H1 (cell line): ENCODE data around the gene RBM14. TPM values are rescaled to one million over a fixed set of nuclear protein-coding genes. Genes with fewer than 3 reads are reported as not detected.

Experiments used
- CTCF ChIA-PET: fragments of 300-600 bp; sonication (Branson Sonifier 250); formaldehyde crosslinking; loops from one replicate; lab custom pipeline; 2021; ENCODE audit not compliant: partially characterized antibody; lab: Charles Lee
- POLR2A ChIA-PET: fragments of 300-600 bp; sonication (Branson Sonifier 250); formaldehyde crosslinking; loops from one replicate; lab custom pipeline; 2021; ENCODE audit warnings: inconsistent platforms; ENCODE audit not compliant: partially characterized antibody; lab: Charles Lee
- DNase-seq, 2 experiments: peaks; one replicate each; pipeline versions ENCODE4 v3.0.0 to v3.0.0-alpha.2; 2010 to 2022; ENCODE audit warnings: low spot score in 2 of 2, low read depth in 1 of 2, mixed read lengths in 1 of 2
- FAIRE-seq: peaks from 2 replicates; lab custom pipeline; 2011; peaks lifted over from hg19 to GRCh38; lab: Jason Lieb, UNC
- H2AFZ ChIP-seq: 2 replicates; pipeline ENCODE4 v1.8.1; 2012; ENCODE audit warnings: low read length, inconsistent platforms
- H2AK5ac ChIP-seq: 2 replicates; pipeline ENCODE4 v1.6.1; 2013; ENCODE audit warnings: low read depth, low read length
- H2BK120ac ChIP-seq: replicated peaks from 2 replicates; pipeline ENCODE3; 2013; ENCODE audit warnings: low read depth, low read length, inconsistent platforms
- H2BK12ac ChIP-seq: 2 replicates; pipeline ENCODE4 v1.6.1; 2013; ENCODE audit warnings: low read depth, low read length
- H2BK15ac ChIP-seq: 2 replicates; pipeline ENCODE4 v1.6.1; 2013; ENCODE audit warnings: low read length
- H2BK20ac ChIP-seq: 2 replicates; pipeline ENCODE4 v1.6.1; 2013; ENCODE audit warnings: low read length
- H2BK5ac ChIP-seq: 2 replicates; pipeline ENCODE4 v1.6.1; 2013; ENCODE audit warnings: low read depth, low read length
- H3K14ac ChIP-seq: 2 replicates; pipeline ENCODE4 v1.6.1; 2013; ENCODE audit warnings: inconsistent platforms; ENCODE audit not compliant: insufficient read length
- H3K18ac ChIP-seq: 2 replicates; pipeline ENCODE4 v1.6.1; 2013; ENCODE audit warnings: low read length; ENCODE audit errors: extremely low read depth
- H3K23ac ChIP-seq: 2 replicates; pipeline ENCODE4 v1.6.1; 2013; ENCODE audit warnings: inconsistent platforms; ENCODE audit not compliant: insufficient read length
- H3K23me2 ChIP-seq: 2 replicates; pipeline ENCODE4 v1.6.1; 2013; ENCODE audit warnings: low read depth, low read length
- H3K27ac ChIP-seq: 2 replicates; pipeline ENCODE4 v1.6.1; 2011; ENCODE audit warnings: low read depth, low read length, inconsistent platforms
- H3K27me3 ChIP-seq, 4 experiments: replicated peaks in 1 of 4; 1 replicate in 1 of 4; 2 replicates in 3 of 4; pipeline versions ENCODE4 v1.6.1 to v1.8.1; 2011 to 2013; ENCODE audit warnings: low read length in 3 of 4, mild to moderate bottlenecking in 3 of 4, inconsistent platforms in 2 of 4, mixed read lengths in 2 of 4, moderate library complexity in 1 of 4; ENCODE audit not compliant: control insufficient read depth in 3 of 4, insufficient read depth in 3 of 4; ENCODE audit errors: extremely low read depth in 1 of 4
- H3K36me3 ChIP-seq, 4 experiments: 2 replicates each; pipeline versions ENCODE4 v1.6.1 to v1.8.1; 2011 to 2013; ENCODE audit warnings: mild to moderate bottlenecking in 4 of 4, low read length in 3 of 4, moderate library complexity in 2 of 4, control low read depth in 1 of 4, inconsistent platforms in 1 of 4; ENCODE audit not compliant: insufficient read depth in 4 of 4, control insufficient read depth in 2 of 4
- H3K4ac ChIP-seq: replicated peaks from 2 replicates; pipeline ENCODE3; 2013; ENCODE audit warnings: low read length, low read depth, mixed read lengths, inconsistent platforms; ENCODE audit not compliant: insufficient read length
- H3K4me1 ChIP-seq, 4 experiments: replicated peaks in 1 of 4; 1 replicate in 1 of 4; 2 replicates in 3 of 4; pipeline versions ENCODE4 v1.6.1 to v1.8.1; 2011 to 2013; ENCODE audit warnings: low read length in 3 of 4, inconsistent platforms in 2 of 4, mixed read lengths in 1 of 4; ENCODE audit not compliant: insufficient read depth in 4 of 4, control insufficient read depth in 3 of 4
- H3K4me2 ChIP-seq, 2 experiments: 2 replicates each; pipeline versions ENCODE4 v1.6.1 to v1.8.1; 2011 to 2013; ENCODE audit warnings: low read depth in 2 of 2, low read length in 2 of 2, control low read depth in 1 of 2, inconsistent platforms in 1 of 2, mild to moderate bottlenecking in 1 of 2; ENCODE audit not compliant: insufficient read depth in 1 of 2
- H3K4me3 ChIP-seq, 4 experiments: fragments of 200-600, 300-600 bp in 1 of 4; sonication (generic), shearing (Covaris generic), sonication (Bioruptor Twin) in 1 of 4; 2 replicates each; pipeline versions ENCODE4 v1.5.1 to v1.8.1; 2011 to 2016; ENCODE audit warnings: low read length in 4 of 4, low read depth in 3 of 4, control low read depth in 2 of 4, inconsistent platforms in 2 of 4, mild to moderate bottlenecking in 2 of 4, mixed read lengths in 1 of 4, moderate library complexity in 1 of 4; ENCODE audit not compliant: insufficient read depth in 2 of 4; ENCODE audit errors: extremely low read depth in 1 of 4
- H3K56ac ChIP-seq: replicated peaks from 2 replicates; pipeline ENCODE3; 2013; ENCODE audit warnings: low read depth, mild to moderate bottlenecking, mixed read lengths, low read length, inconsistent platforms; ENCODE audit not compliant: insufficient read length
- H3K79me1 ChIP-seq: 2 replicates; pipeline ENCODE4 v1.6.1; 2013; ENCODE audit warnings: low read depth, low read length, control low read depth
- H3K79me2 ChIP-seq, 2 experiments: 2 replicates each; pipeline versions ENCODE4 v1.6.1 to v1.8.1; 2012 to 2013; ENCODE audit warnings: low read length in 2 of 2, mild to moderate bottlenecking in 2 of 2, inconsistent platforms in 1 of 2; ENCODE audit not compliant: insufficient read depth in 2 of 2, control insufficient read depth in 1 of 2
- H3K9ac ChIP-seq, 4 experiments: replicated peaks in 1 of 4; 1 replicate in 1 of 4; 2 replicates in 3 of 4; pipeline versions ENCODE4 v1.6.1 to v1.8.1; 2011 to 2013; ENCODE audit warnings: low read depth in 3 of 4, low read length in 3 of 4, control low read depth in 2 of 4, mild to moderate bottlenecking in 2 of 4, moderate library complexity in 2 of 4, inconsistent platforms in 1 of 4; ENCODE audit errors: extremely low read depth in 1 of 4
- H3K9me3 ChIP-seq, 2 experiments: 2 replicates each; pipeline versions ENCODE4 v1.6.1 to v1.8.1; 2012 to 2013; ENCODE audit warnings: mild to moderate bottlenecking in 2 of 2, moderate library complexity in 2 of 2, control low read depth in 1 of 2, inconsistent platforms in 1 of 2, low read depth in 1 of 2, low read length in 1 of 2, mixed read lengths in 1 of 2; ENCODE audit not compliant: insufficient read depth in 2 of 2
- H4K20me1 ChIP-seq, 2 experiments: replicated peaks in 1 of 2; 2 replicates each; pipeline versions ENCODE3 to v1.8.1; 2011 to 2013; ENCODE audit warnings: inconsistent platforms in 2 of 2, low read length in 2 of 2, mild to moderate bottlenecking in 1 of 2; ENCODE audit not compliant: insufficient read depth in 2 of 2, control insufficient read depth in 1 of 2
- H4K5ac ChIP-seq: 2 replicates; pipeline ENCODE4 v1.6.1; 2013; ENCODE audit warnings: low read length, low read depth, mixed read lengths, inconsistent platforms; ENCODE audit not compliant: insufficient read length
- H4K8ac ChIP-seq: 2 replicates; pipeline ENCODE4 v1.8.0; 2013; ENCODE audit warnings: mild to moderate bottlenecking, moderate library complexity, low read length, inconsistent platforms; ENCODE audit not compliant: insufficient read depth; ENCODE audit errors: extremely low read depth
- H4K91ac ChIP-seq: replicated peaks from 2 replicates; pipeline ENCODE3; 2013; ENCODE audit warnings: low read length, mixed read lengths, inconsistent platforms; ENCODE audit not compliant: insufficient read length
- BCL11A ChIP-seq, 2 experiments: IDR thresholded peaks; one replicate each; pipeline ENCODE4 v1.6.1; 2011; ENCODE audit warnings: low read depth in 2 of 2, low read length in 2 of 2, mild to moderate bottlenecking in 2 of 2
- CBX5 ChIP-seq: fragments of 300-800, 300-1000 bp; sonication (generic); IDR thresholded peaks from 2 replicates; pipeline ENCODE4 v1.7.1; 2016; ENCODE audit warnings: antibody characterized with exemption, low read length, low read depth
- CHD2 ChIP-seq: IDR thresholded peaks from 2 replicates; pipeline ENCODE4 v1.6.1; 2012; ENCODE audit warnings: low read length, improper control_type of control experiment
- RNF2 ChIP-seq: fragments of 200-900, 300-1000 bp; sonication (generic); IDR thresholded peaks from 2 replicates; pipeline ENCODE4 v1.7.1; 2016; ENCODE audit warnings: borderline replicate concordance, low read depth, mild to moderate bottlenecking, antibody characterized with exemption, low read length; ENCODE audit not compliant: poor library complexity, severe bottlenecking; ENCODE audit errors: missing control alignments
- SAP30 ChIP-seq: fragments of 300-600 bp; sonication (generic); IDR thresholded peaks from 2 replicates; pipeline ENCODE4 v1.7.1; 2012; ENCODE audit warnings: low read length, moderate library complexity, mild to moderate bottlenecking, inconsistent platforms; ENCODE audit not compliant: insufficient read depth, insufficient replicate concordance
- SIN3A ChIP-seq, 2 experiments: IDR thresholded peaks in 1 of 2; conservative IDR thresholded peaks in 1 of 2; 2 replicates each; pipeline ENCODE4 v1.6.1; 2011 to 2012; ENCODE audit warnings: low read length in 2 of 2, improper control_type of control experiment in 1 of 2, low read depth in 1 of 2, mild to moderate bottlenecking in 1 of 2
- SRF ChIP-seq: IDR thresholded peaks from 2 replicates; pipeline ENCODE4 v1.6.1; 2011; ENCODE audit warnings: mild to moderate bottlenecking, low read depth, low read length, moderate library complexity
- ZNF274 ChIP-seq: IDR thresholded peaks from 2 replicates; pipeline ENCODE4 v1.7.0; 2012; ENCODE audit warnings: low read length, borderline replicate concordance; ENCODE audit errors: extremely low read depth
- WGBS, 2 experiments: shearing (Covaris generic) in 1 of 2; methylation state at CpG; one replicate each; pipeline versions ENCODE4 v1.1.6 to v1.1.7; 2013 to 2015; ENCODE audit warnings: low lambda C conversion rate in 2 of 2, mixed read lengths in 2 of 2, inconsistent platforms in 1 of 2, low coverage in 1 of 2, missing lambda C conversion rate in 1 of 2; ENCODE audit not compliant: insufficient replicate concordance in 2 of 2, insufficient coverage in 1 of 2, insufficient read length in 1 of 2; ENCODE audit errors: extremely low coverage in 1 of 2, missing lambda C conversion rate in 1 of 2; 5-methylcytosine and 5-hydroxymethylcytosine counted together
- polyA plus RNA-seq, 7 experiments: library from polyadenylated mRNA; depleted of rRNA in 3 of 7; stranded (reverse) in 5 of 7; unstranded in 2 of 7; fragments of >200 nt in 5 of 7; fragments of 200-250 nt in 2 of 7; gene quantifications; 1 replicate in 5 of 7; 2 replicates in 1 of 7; 4 replicates in 1 of 7; pipeline versions ENCODE4 v1.2.1 to v1.2.3, GENCODE V29; 2011 to 2013; ENCODE audit warnings: missing spikeins in 2 of 7, mixed read lengths in 2 of 7
- total RNA-seq: library from RNA; stranded (reverse); fragmentation: NEBNext Ultra II Directional; extraction: Animal tissue kit (Norgen Biotek cat#: 25700); gene quantifications from 2 replicates; pipeline ENCODE4 v1.2.1, GENCODE V29; 2021

Gene RBM14
- total and polyA plus RNA-seq, 2 of the 8 experiments (the other 6 are each of a cell fraction or from before 2014, with no cell fraction given), result 67.2 to 142 TPM

GRCh38 chr11:66653123-66653522, 36.7 kb downstream of the RBM14 start:
- Histone ChIP-seq H3K27ac (no peak overlapping the region), H3K9me3 (no peaks in the 10 kb centered on the region), H3K4me2 (no peak overlapping the region), H3K36me3 (peaks cover 13 to 44% (median 22%) of the 10 kb centered on the region in 4 experiments; a peak in 6 of 8 replicates), H2BK20ac (no peak overlapping the region), H2BK5ac (no peak overlapping the region), H4K5ac (no peak overlapping the region), H3K14ac (no peak overlapping the region), H3K18ac (no peak overlapping the region), H4K20me1 (peaks cover 5 to 19% of the 10 kb centered on the region in 2 experiments), H3K23me2 (no peaks in the 10 kb centered on the region), H3K4me1 (no peaks in the 10 kb centered on the region), H2BK15ac (no peak overlapping the region), H3K79me2 (peaks cover 4 to 66% of the 10 kb centered on the region in 2 experiments), H4K91ac (no peak overlapping the region), H2AK5ac (no peak overlapping the region), H3K79me1 (peaks cover 8% of the 10 kb centered on the region; the same call in 1 of the 2 replicates), H2AFZ (no peak overlapping the region)
- 94% methylated on average over 6 of the region's 6 CpGs; no CpG with 5 or more reads in 1 of the 2 experiments for WGBS, 2 experiments
- no peak for FAIRE-seq
- no peak for DNase-seq
- TF ChIP-seq SRF (no peak), CHD2 (no peak), SIN3A (conservative IDR thresholded peaks at IDR 0.05 in 1 of 2, IDR thresholded peaks at IDR 0.05 in 1 of 2; ENCODE audit: low read depth in 1 of 2, low read length in 2 of 2) (no peak), CBX5 (no peak), RNF2 (no peak), ZNF274 (no peak), BCL11A (IDR thresholded peaks at IDR 0.05; ENCODE audit: low read depth in 2 of 2, low read length in 2 of 2) (no peak), SAP30 (no peak)
- TF ChIP-seq, all 59 proteins: peak for 0
- no peaks in the 10 kb centered on the region for H3K27me3 ChIP-seq
- no peak overlapping the region; a peak in 1 of 7 replicates for H3K9ac ChIP-seq
- no peak overlapping the region for H3K4ac ChIP-seq
- H3K56ac ChIP-seq, result no peak overlapping the region
- no peak overlapping the region for H3K4me3 ChIP-seq
- H4K8ac ChIP-seq, result no peak overlapping the region
- ChIA-PET POLR2A (interaction anchor here (0.5 to 66.2 kb wide), 5 partner anchors 10 to 299 kb away, joined by 3 to 2165 read pairs (median 7); partner anchors contain the start of genes CCDC87, CCS, RBM14 and RBM4), CTCF (interaction anchor here (0.7 to 1.2 kb wide), 5 partner anchors 8 to 181 kb away, joined by 3 read pairs; no protein-coding TSS in a partner anchor)
- H2BK12ac ChIP-seq, result no peak overlapping the region
- H3K23ac ChIP-seq, result no peak overlapping the region
- no peak overlapping the region for H2BK120ac ChIP-seq
